Stomach smooth muscle (tissue), 2 donors: ENCODE data around the gene TMEM114.

Source experiments
- H3K27ac ChIP-seq: one replicate; pipeline ENCODE4 v1.7.0; 2013; ENCODE audit warnings: mild to moderate bottlenecking, low read length, inconsistent platforms
- H3K27me3 ChIP-seq, 2 donors: one replicate each; pipeline ENCODE4 v1.7.0; 2013; ENCODE audit warnings: low read length in 2 of 2; ENCODE audit not compliant: insufficient read depth in 2 of 2, control insufficient read depth in 1 of 2
- H3K36me3 ChIP-seq, 2 donors: one replicate each; pipeline ENCODE4 v1.7.0; 2013; ENCODE audit warnings: low read length in 2 of 2; ENCODE audit not compliant: control insufficient read depth in 2 of 2, insufficient read depth in 2 of 2
- H3K4me1 ChIP-seq: one replicate; pipeline ENCODE4 v1.7.0; 2013; ENCODE audit warnings: low read length; ENCODE audit not compliant: control insufficient read depth, insufficient read depth
- H3K4me3 ChIP-seq, 2 donors: one replicate each; pipeline ENCODE4 v1.7.0; 2013; ENCODE audit warnings: low read length in 2 of 2
- H3K9ac ChIP-seq, 2 donors: one replicate each; pipeline ENCODE4 v1.7.0; 2013; ENCODE audit warnings: low read length in 2 of 2, mild to moderate bottlenecking in 1 of 2
- H3K9me3 ChIP-seq, 2 donors: one replicate each; pipeline ENCODE4 v1.7.0; 2013; ENCODE audit warnings: low read length in 2 of 2; ENCODE audit not compliant: control insufficient read depth in 2 of 2
- donor health status: healthy.
- donor health status: Pancreatic carcinoma.

TMEM114 gene

DNA sequence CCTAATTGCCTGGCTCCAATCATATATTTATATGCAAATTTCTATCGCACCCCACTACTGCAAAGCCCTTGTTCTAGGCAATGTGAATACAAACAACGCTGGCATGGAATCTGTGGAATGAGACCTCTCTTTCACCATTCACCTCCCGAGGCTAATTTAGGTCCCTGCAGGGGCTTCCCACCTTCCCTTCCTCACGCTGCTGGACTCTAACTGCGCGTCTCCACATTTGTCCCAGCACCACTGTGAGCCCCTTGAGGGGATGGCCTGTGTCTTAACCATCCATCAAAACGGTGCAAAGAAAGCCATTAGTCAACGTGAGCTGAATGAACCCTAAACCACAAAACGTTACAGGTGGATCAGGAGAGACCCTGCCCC, 1.6 kb downstream of the TMEM114 start:
- Histone ChIP-seq H3K9ac (no peak overlapping the region), H3K4me1 (peaks cover 7% of the 10 kb centered on the region), H3K27ac (no peak overlapping the region), H3K36me3 (no peaks in the 10 kb centered on the region), H3K4me3 (no peak overlapping the region), H3K9me3 (no peaks in the 10 kb centered on the region), H3K27me3 (peaks cover 33 to 47% of the 10 kb centered on the region in 2 donors)

DNA sequence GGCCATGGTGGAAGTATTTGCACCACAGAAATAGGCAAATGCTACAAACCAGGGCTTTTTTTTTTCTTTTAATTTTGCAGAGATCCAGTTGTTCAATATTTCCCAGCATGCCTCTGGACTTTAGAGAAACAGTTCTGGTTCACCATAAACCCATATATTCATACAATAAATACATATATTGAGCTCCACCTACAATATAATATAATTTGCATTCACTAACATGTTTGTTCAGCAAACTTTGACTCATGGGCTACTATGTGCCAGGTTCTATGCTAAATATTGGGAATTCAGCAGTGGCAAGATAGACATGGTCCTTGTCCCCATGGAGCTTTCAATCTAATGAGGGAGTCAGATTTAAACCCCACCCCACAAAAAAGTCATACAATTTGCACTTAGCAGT, 3.2 kb downstream of the TMEM114 start:
- Histone ChIP-seq H3K27me3 (peaks cover 30 to 37% of the 10 kb centered on the region in 2 donors), H3K4me1 (peaks cover 7% of the 10 kb centered on the region), H3K36me3 (no peaks in the 10 kb centered on the region), H3K4me3 (no peak overlapping the region), H3K27ac (no peak overlapping the region), H3K9ac (no peak overlapping the region), H3K9me3 (no peaks in the 10 kb centered on the region)

DNA sequence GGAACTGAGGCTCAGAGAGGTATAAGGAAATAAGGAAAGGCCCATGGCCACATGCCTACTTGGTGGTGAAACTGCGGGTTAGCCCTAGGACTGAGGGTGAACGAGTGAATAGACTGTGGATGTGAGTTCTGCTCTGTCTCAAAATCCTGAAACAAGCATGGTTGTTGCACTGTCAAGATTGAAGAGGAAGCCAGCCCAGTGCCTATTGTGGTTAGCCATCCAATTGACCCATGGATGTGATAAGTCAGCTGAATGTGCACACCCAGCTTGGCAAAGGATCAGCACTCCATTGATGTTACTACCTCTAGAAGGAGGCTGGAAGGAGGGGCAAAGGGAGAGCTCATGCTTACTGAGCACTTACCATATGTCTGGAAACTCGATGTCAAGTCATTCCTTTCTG, 4.5 kb downstream of the TMEM114 start:
- Histone ChIP-seq H3K9me3 (no peaks in the 10 kb centered on the region), H3K9ac (no peak overlapping the region), H3K4me3 (no peak overlapping the region), H3K27me3 (peaks cover 27 to 31% of the 10 kb centered on the region in 2 donors), H3K4me1 (peaks cover 7% of the 10 kb centered on the region), H3K27ac (no peak overlapping the region), H3K36me3 (no peaks in the 10 kb centered on the region)

DNA sequence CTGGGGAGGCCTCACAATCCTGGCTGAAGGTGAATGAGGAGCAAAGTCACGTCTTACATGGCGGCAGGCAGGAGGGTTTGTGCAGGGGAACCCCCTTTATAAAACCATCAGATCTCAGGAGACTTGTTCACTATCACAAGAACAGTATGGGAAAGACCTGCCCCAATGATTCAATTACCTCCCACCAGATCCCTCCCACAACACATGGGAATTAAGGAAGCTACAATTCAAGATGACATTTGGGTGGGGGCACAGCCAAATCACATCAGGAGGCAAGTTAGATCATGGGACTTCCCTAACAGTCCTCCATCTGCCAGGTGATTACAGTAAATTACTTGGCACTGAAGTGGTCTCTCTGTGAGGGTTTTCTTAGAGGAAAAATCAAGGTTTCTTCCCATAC, 5.3 kb downstream of the TMEM114 start:
- Histone ChIP-seq H3K27me3 (peaks cover 19 to 23% of the 10 kb centered on the region in 2 donors), H3K9me3 (no peaks in the 10 kb centered on the region), H3K4me3 (no peak overlapping the region), H3K36me3 (no peaks in the 10 kb centered on the region), H3K27ac (no peak overlapping the region), H3K4me1 (peaks cover 7% of the 10 kb centered on the region), H3K9ac (no peak overlapping the region)

DNA sequence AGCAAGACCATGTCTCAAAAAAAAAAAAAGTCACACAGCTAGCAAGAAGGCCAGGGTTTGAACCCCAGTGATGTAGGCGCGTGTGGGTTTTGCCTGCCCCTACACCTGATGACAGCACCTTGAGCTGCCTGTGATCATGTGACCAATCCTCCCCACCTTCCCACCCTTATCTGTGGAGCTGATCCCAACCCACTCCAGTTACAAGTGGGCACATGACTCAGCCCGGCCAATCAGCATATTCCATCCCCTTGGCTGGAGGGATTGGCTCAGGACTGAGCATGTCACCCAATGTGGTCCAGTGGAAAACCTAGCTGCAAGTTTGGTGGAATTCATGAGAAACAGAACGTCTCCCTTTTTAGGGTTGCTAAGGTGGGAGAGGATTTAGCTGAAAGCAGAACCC, 6.6 kb downstream of the TMEM114 start:
- Histone ChIP-seq H3K4me3 (no peak overlapping the region), H3K9ac (no peak overlapping the region), H3K4me1 (no peaks in the 10 kb centered on the region), H3K27ac (no peak overlapping the region), H3K27me3 (peaks cover 8 to 15% of the 10 kb centered on the region in 2 donors), H3K9me3 (no peaks in the 10 kb centered on the region), H3K36me3 (no peaks in the 10 kb centered on the region)

DNA sequence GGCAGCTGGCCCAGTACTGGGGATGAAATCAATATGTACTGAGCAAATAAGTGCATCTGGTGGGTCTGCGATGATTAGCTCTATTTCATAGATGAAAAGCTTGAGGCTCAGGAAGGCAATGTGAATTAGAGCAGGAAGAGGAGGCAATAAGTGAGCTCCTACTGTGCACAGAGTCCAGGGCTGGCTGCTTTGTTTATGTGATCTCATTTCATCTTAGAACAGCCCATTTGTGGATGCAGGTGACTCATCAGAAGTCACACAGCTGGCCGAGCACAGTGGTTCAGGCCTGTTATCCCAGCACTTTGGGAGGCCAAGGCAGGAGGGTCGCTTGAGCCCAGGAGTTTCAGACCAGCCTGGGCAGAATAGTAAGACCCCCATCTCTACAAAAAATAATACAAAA, 7.1 kb downstream of the TMEM114 start:
- Histone ChIP-seq H3K36me3 (no peaks in the 10 kb centered on the region), H3K4me1 (no peaks in the 10 kb centered on the region), H3K4me3 (no peak overlapping the region), H3K9me3 (no peaks in the 10 kb centered on the region), H3K9ac (no peak overlapping the region), H3K27me3 (peaks cover 3 to 9% of the 10 kb centered on the region in 2 donors), H3K27ac (no peak overlapping the region)

DNA sequence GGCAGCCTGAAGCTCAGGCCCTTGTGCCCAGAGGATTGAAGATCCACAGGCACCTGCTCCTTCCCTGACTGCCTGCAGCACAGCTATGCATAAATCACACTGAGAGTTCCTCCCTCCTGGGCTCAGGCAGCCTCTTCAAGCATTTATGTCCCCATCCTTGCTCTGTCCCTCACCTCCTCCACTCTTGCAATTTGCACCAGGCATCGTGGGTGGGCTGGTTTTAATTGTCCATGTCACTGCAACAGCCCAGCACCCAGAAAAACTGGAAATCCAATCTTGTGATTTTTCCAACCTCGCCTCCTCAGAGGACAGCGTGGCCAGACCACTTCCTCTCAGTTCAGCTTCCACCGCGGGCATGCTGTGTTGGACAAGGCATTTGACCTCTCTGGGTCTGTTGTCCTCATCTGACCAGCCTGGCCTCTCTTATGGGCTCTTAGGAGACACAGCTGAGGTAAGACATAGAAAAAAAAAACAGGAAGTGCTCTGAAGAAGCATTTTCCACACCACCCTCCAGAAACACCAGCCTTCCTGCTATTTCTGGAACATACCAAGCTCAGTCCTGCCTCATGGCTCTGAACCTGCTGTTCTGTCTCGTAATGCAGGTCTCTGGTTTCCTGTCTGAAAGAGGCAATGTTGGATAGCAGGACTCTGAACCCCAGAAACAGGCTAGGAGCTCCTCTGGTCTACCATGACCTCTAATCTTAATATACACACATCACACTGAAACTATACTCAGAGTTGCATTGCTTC, 8.3 kb downstream of the TMEM114 start:
- Histone ChIP-seq H3K27me3 (peaks cover 0 to 10% of the 10 kb centered on the region in 2 donors), H3K9ac (no peak overlapping the region), H3K4me1 (no peaks in the 10 kb centered on the region), H3K9me3 (no peaks in the 10 kb centered on the region), H3K4me3 (no peak overlapping the region), H3K27ac (no peak overlapping the region), H3K36me3 (no peaks in the 10 kb centered on the region)

DNA sequence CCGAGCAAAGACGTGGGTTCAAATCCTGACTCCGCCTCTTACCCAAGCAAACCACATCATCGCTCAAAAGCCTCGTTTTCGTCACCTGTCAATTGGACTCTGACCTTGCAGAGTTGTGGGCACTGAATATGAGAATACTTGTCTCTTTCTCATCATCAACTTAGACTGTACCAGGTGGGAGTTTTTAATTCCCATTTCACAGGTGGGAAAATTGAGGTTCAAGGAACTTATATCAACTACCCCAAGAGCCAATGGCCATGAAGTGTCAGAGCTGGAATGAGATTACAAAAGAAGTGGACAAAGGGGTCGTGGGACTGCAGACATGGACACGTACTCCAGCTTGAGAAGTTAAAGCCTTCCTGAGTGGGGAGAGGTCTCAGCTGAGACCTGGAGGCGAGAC, 10.8 kb downstream of the TMEM114 start:
- H3K4me1 ChIP-seq: no peaks in the 10 kb centered on the region
- no peak overlapping the region for H3K27ac ChIP-seq
- H3K27me3 ChIP-seq: peaks cover 3 to 20% of the 10 kb centered on the region in 2 donors
- H3K9ac ChIP-seq: no peak overlapping the region
- no peak overlapping the region for H3K4me3 ChIP-seq
- H3K9me3 ChIP-seq: no peaks in the 10 kb centered on the region
- H3K36me3 ChIP-seq: no peaks in the 10 kb centered on the region

DNA sequence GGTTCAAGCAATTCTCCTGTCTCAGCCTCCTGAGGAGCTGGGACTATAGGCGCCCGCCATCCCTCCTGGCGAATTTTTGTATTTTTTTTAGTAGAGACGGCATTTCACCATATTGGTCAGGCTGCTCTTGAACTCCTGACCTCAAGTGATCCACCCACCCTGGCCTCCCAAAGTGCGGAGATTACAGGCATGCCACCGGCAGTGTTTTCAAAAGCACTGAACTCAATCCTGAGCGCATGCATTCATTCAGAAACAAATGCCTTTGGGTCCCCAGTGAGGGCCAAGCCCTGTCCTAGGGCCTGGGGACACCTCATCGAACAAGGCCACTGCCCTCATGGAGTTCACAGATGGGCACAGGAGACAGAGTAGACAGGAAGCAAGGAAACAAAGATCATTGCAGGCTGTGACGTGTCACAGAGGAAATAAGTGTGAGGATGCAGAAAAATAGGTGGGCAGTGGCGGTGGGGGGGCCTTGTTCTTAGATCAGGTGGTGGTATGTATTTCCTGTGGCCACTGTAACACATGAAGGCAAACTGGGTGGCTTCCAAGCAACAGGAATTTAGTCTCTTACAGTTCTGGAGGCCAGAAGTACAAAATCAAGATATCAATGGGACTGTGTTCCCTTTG, 12.5 kb downstream of the TMEM114 start:
- Histone ChIP-seq H3K36me3 (no peaks in the 10 kb centered on the region), H3K4me3 (no peak overlapping the region), H3K9me3 (no peaks in the 10 kb centered on the region), H3K9ac (no peak overlapping the region), H3K27ac (no peak overlapping the region), H3K27me3 (peaks cover 16 to 24% of the 10 kb centered on the region in 2 donors), H3K4me1 (no peaks in the 10 kb centered on the region)

DNA sequence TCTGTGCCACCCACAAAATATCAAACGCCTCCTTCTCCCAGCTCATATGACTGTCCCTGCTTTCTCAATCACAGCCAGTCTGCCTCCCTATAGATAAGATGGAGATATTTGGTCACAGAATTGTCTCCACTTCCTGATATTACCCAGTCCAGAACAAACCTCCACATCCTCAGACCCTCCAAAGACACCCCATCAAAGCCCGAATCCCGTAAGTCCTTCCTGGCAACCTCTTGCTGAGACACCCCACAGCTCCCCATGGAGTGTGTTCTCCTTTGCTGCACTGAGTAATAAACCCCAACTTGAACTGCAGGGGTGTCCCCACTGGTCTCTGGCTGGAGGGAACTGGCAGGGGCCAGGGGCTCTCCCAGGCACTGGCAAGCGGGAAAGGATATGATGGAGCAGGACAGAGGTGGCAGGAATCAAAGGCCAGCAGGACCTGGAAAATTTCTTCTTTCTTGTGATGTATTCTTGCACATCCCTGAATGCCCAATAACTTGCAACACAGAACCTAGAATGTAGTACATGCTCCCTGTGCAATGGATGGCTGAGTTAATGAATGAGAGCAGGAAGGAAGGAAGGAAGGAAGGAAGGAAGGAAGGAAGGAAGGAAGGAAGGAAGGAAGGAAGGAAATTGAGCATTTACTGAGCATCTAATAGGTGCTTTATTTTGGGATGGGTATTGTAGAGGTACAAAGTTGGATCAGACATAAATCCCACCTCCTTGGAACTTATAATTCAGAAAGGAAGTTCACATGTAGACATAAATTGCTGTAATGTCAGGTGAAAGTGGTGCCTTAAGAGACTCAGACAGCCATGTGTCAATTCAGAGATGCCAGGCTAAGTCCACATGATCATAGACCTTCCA, 13.9 kb downstream of the TMEM114 start:
- Histone ChIP-seq H3K27ac (no peak overlapping the region), H3K9me3 (no peaks in the 10 kb centered on the region), H3K27me3 (peaks cover 21 to 31% of the 10 kb centered on the region in 2 donors), H3K4me1 (no peaks in the 10 kb centered on the region), H3K4me3 (no peak overlapping the region), H3K9ac (no peak overlapping the region), H3K36me3 (no peaks in the 10 kb centered on the region)
